HUES6 (cell line): ENCODE data around the gene TRMT2B.
"Not testable (repeated sequence)": the region's sequence is repeated elsewhere in the genome, so short reads cannot be mapped to it uniquely, and the experiment has no call there.

Source experiments
- H3K27ac ChIP-seq: 2 replicates; pipeline ENCODE4 v1.7.0; 2013; ENCODE audit warnings: low read depth, mild to moderate bottlenecking, low read length, inconsistent platforms
- H3K27me3 ChIP-seq: 2 replicates; pipeline ENCODE4 v1.6.1; 2013; ENCODE audit warnings: low read length; ENCODE audit not compliant: control insufficient read depth, insufficient read depth
- H3K36me3 ChIP-seq: 2 replicates; pipeline ENCODE4 v1.6.1; 2013; ENCODE audit warnings: low read length; ENCODE audit not compliant: control insufficient read depth, insufficient read depth
- H3K4me1 ChIP-seq: 2 replicates; pipeline ENCODE4 v1.6.1; 2013; ENCODE audit warnings: low read length; ENCODE audit not compliant: control insufficient read depth, insufficient read depth
- H3K4me3 ChIP-seq: 2 replicates; pipeline ENCODE4 v1.5.1; 2013; ENCODE audit warnings: low read depth, low read length
- H3K9ac ChIP-seq: one replicate; pipeline ENCODE4 v1.6.1; 2013; ENCODE audit warnings: mild to moderate bottlenecking, low read length
- H3K9me3 ChIP-seq: 2 replicates; pipeline ENCODE4 v1.6.1; 2013; ENCODE audit warnings: low read depth, low read length; ENCODE audit not compliant: control insufficient read depth, insufficient read depth

TRMT2B gene

DNA sequence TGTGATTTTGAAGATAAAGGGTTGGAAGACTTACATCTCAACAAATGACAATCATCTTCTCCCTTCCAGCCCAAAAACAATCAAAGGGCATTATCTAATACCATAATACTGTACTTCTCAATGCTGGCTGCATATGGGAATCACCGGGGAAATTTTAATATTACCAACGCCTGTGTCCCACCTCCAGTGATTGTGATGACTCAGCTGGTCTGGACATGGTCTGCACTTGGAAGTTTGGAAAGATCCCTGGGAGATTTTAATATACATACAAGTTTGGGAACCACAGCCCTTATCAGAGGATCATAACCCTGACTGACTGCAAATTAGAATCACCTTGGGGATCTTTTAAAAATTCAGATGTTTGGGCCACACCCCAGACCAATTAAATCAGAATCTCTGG is 52.5 kb downstream of the TRMT2B start:
- H3K4me1 ChIP-seq, result no peaks in the 10 kb centered on the region; the same call in 1 of the 2 replicates
- no peak overlapping the region for H3K27ac ChIP-seq
- H3K27me3 ChIP-seq, result no peaks in the 10 kb centered on the region

GRCh38 chrX:100995469-100995868 is 56.4 kb downstream of the TRMT2B start:
- no peaks in the 10 kb centered on the region for H3K9me3 ChIP-seq
- H3K27ac ChIP-seq, result no peak overlapping the region
- H3K9ac ChIP-seq, result no peak overlapping the region

More for the DNA sequence above, 52.5 kb downstream of the TRMT2B start:
- Histone ChIP-seq H3K36me3 (peaks cover 2% of the 10 kb centered on the region; the same call in 1 of the 2 replicates), H3K4me3 (no peak overlapping the region), H3K9ac (no peak overlapping the region), H3K9me3 (no peaks in the 10 kb centered on the region)

DNA sequence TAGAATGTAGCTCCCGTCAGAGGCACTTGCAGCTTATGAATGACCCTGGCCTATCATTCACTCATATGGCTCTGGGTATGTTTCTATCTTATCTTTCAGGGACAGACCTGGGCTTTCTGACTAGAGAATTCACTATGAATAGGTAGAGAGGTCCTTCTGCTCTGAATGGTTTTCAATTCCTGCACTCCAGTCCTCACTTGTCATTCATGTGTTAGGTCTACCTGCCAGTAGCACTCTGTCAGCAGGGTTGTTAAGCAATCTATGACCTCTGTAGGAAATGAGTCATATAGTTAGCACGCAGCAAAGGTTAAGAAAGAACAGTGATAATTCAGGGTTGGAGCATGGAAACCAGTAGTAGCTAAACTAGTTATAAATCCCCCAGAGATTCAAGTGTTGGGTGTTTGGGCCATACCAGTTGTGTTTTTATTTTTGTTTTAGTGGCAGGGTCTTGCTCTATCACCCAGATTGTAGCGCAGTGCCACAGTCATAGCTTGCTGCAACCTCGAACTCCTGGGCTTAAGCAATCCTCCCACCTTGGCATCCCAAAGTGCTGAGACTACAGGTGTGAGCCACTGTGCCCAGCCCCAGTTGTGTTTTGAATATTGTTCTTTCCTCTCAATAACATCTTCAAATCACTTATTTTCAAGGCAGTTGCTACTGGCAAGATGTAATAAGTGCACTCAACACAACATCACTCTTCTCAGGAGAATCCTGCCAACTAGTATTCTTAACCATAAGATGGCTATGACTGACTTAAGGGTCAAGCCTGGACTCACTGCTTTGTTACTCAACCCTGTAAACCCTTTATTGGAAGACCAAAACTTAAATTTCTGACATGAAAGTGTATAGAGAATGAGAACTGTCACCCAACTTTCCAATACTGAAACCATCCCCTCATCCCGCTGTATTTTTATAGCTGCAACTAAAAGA is 57.3 kb downstream of the TRMT2B start:
- Histone ChIP-seq H3K9ac (no peak overlapping the region), H3K9me3 (no peaks in the 10 kb centered on the region), H3K36me3 (no peaks in the 10 kb centered on the region; the same call in 1 of the 2 replicates), H3K4me3 (no peak overlapping the region), H3K4me1 (no peaks in the 10 kb centered on the region; the same call in 1 of the 2 replicates), H3K27ac (no peak overlapping the region), H3K27me3 (no peaks in the 10 kb centered on the region; the same call in 1 of the 2 replicates)

More at GRCh38 chrX:100995469-100995868, 56.4 kb downstream of the TRMT2B start:
- H3K36me3 ChIP-seq, result no peaks in the 10 kb centered on the region; the same call in 1 of the 2 replicates
- H3K4me3 ChIP-seq, result no peak overlapping the region
- no peaks in the 10 kb centered on the region for H3K27me3 ChIP-seq
- no peaks in the 10 kb centered on the region; the same call in 1 of the 2 replicates for H3K4me1 ChIP-seq

- no peaks in the 10 kb centered on the region for H3K9me3 ChIP-seq
- H3K27me3 ChIP-seq, result no peaks in the 10 kb centered on the region; the same call in 1 of the 2 replicates
- H3K4me3 ChIP-seq, result no peak overlapping the region
- no peaks in the 10 kb centered on the region; the same call in 1 of the 2 replicates for H3K4me1 ChIP-seq
- no peak overlapping the region for H3K27ac ChIP-seq
- H3K9ac ChIP-seq, result no peak overlapping the region
- no peaks in the 10 kb centered on the region; the same call in 1 of the 2 replicates for H3K36me3 ChIP-seq
These were observed 61.8 kb downstream of the TRMT2B start for GRCh38 chrX:100990139-100990538.

DNA sequence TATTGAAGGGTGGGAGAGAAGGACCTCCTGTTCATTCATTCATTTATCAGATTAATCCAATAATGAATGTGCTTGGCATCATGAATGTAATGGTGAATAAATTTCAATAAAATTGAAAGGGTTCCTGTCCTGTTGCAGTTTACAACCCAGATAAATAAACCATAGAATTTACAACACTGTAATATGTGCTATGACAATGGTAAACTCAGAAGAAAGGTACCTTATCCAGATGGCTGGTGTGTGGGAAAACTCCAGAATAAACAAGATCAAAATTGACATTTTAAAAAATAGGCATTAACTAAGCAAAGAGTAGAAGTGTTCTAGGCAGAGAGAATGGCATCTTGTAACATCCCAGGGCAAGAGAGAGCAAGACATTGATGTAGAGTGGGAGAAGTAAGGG is 67.1 kb downstream of the TRMT2B start:
- Histone ChIP-seq H3K9ac (no peak overlapping the region), H3K4me3 (no peak overlapping the region), H3K4me1 (no peaks in the 10 kb centered on the region), H3K27me3 (no peaks in the 10 kb centered on the region; the same call in 1 of the 2 replicates), H3K9me3 (no peaks in the 10 kb centered on the region), H3K27ac (no peak overlapping the region), H3K36me3 (no peaks in the 10 kb centered on the region)

DNA sequence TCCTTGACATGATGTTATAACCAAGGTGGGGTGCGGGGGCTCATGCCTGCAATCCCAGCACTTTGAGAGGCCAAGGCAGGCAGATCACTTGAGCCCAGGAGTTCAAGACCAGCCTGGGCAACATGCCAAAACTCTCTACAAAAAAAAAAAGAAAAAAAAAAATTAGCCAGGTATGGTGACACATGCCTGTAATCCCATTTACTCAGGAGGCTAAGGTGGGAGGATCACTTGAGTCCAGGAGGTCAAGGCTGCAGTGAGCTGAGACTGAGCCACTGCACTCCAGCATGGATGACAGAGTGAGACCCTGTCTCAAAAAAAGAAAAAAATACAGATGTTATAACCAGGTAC is 70.4 kb downstream of the TRMT2B start:
- H3K9ac ChIP-seq, H3K36me3 ChIP-seq, H3K4me3 ChIP-seq, H3K4me1 ChIP-seq, H3K9me3 ChIP-seq, H3K27ac ChIP-seq, H3K27me3 ChIP-seq: not testable (repeated sequence)

- H3K36me3 ChIP-seq, result no peaks in the 10 kb centered on the region
- no peaks in the 10 kb centered on the region for H3K4me1 ChIP-seq
- H3K9ac ChIP-seq, result no peak overlapping the region
- no peak overlapping the region for H3K27ac ChIP-seq
- H3K4me3 ChIP-seq, result no peak overlapping the region
- no peaks in the 10 kb centered on the region; the same call in 1 of the 2 replicates for H3K27me3 ChIP-seq
- no peaks in the 10 kb centered on the region for H3K9me3 ChIP-seq
These were observed 71.1 kb downstream of the TRMT2B start for GRCh38 chrX:100980608-100981497.

DNA sequence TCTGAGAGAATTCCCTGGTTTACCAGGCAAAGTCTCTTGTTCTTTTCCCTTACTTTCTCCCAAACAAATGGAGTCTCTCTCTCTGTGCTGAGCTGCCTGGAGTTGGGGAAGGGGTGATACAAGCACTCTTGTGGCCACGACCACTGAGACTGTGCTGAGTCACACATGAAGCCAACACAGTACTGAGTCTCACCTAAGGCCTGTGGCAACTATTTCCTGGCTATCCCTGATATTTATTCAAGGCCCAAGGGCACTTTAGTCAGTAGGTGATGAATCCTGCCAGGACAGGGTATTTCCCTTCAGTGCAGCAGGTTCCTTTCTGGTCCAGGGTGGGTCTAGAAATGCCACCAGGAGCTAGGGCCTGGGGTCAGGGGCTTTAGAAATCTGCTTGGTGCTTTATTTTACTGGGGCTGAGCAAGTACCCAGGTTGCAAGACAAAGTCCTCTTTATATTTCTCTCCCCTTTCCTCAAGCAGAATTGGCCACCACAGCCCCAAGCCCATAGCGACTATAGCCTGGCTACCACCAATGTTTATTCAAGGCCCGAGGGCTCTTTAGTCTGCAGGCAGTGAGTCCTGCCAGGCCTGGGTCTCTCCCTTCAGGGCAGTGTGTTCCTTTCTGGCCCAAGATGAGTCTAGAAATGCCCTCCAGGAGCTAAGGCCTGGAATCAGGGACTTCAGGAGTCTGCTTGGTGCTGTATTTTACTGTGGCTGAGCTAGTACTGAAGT is 71.9 kb downstream of the TRMT2B start:
- H3K36me3 ChIP-seq, result no peaks in the 10 kb centered on the region
- H3K4me1 ChIP-seq, result no peaks in the 10 kb centered on the region
- no peak overlapping the region for H3K4me3 ChIP-seq
- no peak overlapping the region for H3K9ac ChIP-seq
- H3K9me3 ChIP-seq, result peaks cover 3% of the 10 kb centered on the region
- H3K27me3 ChIP-seq, result no peaks in the 10 kb centered on the region
- H3K27ac ChIP-seq, result no peak overlapping the region

GRCh38 chrX:100976211-100976610 is 75.7 kb downstream of the TRMT2B start:
- H3K27me3 ChIP-seq, result no peaks in the 10 kb centered on the region
- H3K4me3 ChIP-seq, result no peak overlapping the region
- no peaks in the 10 kb centered on the region for H3K36me3 ChIP-seq
- no peaks in the 10 kb centered on the region for H3K4me1 ChIP-seq
- H3K9ac ChIP-seq, result no peak overlapping the region
- peaks cover 17% of the 10 kb centered on the region for H3K9me3 ChIP-seq
- H3K27ac ChIP-seq, result no peak overlapping the region

GRCh38 chrX:100975212-100975611 is 76.7 kb downstream of the TRMT2B start:
- Histone ChIP-seq H3K27me3 (no peaks in the 10 kb centered on the region), H3K36me3 (no peaks in the 10 kb centered on the region), H3K9me3 (peaks cover 17% of the 10 kb centered on the region), H3K9ac (no peak overlapping the region), H3K4me1 (no peaks in the 10 kb centered on the region), H3K4me3 (no peak overlapping the region), H3K27ac (no peak overlapping the region)
